Suppressor macrophage treated with lipopolysaccharide for 4 hours (primary cell): ENCODE data around the gene PTRH1.
A peak's percentile ranks its signal among the peaks of the same experiment; 100 is the strongest.
"Not testable (repeated sequence)": the region's sequence is repeated elsewhere in the genome, so short reads cannot be mapped to it uniquely, and the experiment has no call there.

Experiments used
- DNase-seq: peaks from one replicate; pipeline ENCODE4 v3.0.0-alpha.2; 2020

PTRH1 gene, protein sequence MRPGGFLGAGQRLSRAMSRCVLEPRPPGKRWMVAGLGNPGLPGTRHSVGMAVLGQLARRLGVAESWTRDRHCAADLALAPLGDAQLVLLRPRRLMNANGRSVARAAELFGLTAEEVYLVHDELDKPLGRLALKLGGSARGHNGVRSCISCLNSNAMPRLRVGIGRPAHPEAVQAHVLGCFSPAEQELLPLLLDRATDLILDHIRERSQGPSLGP

DNA sequence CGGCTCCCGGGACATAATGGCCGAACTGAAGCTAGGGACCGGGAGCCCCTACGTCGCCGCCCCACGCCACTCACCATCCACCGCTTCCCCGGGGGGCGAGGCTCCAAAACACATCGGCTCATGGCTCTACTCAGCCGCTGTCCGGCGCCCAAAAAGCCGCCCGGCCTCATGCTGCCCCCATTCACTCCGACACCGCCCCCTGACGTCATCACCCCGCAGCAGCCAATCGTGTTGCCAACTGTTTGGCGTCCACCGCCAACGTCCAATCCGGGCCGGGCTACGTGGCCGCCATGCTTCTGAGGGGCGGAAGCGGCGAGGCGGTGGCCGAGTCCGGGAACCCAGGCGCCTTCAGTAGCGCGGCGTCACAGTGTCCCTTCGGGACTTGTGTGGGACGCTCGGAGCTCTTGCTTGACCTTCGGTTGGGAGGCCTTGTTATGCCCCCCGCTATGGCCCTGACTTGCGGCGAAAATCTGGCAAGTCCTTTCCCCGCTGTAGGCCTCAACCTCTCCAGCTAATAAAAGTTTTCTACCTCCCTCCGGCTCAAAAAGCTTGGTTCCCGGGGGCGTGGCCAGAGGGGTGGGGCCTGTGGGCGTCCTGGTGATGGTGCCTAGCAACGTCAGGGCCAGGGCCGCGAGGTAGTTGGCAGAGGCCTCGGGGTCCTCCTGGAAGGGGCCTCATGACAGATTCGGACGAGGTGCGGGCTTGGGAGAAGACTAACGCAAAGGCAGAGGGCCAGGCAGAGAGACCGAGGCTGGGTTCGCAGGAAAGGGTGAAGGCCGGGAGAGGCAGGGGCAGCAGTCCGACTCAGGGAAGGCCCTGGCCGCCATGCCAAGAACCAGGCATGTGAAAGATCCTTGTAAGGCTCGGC lies at the start of gene PTRH1, which contains the start of gene TTC16:
PTRH1 (minus strand) TSS at position 194 of the 868 bp plus-strand sequence; CDS start at position 170, 24 bp downstream.
TTC16 (plus strand) TSS at position 610 of the 868 bp plus-strand sequence; CDS start at position 677, 67 bp downstream.
- peak; percentile 98 for DNase-seq

DNA sequence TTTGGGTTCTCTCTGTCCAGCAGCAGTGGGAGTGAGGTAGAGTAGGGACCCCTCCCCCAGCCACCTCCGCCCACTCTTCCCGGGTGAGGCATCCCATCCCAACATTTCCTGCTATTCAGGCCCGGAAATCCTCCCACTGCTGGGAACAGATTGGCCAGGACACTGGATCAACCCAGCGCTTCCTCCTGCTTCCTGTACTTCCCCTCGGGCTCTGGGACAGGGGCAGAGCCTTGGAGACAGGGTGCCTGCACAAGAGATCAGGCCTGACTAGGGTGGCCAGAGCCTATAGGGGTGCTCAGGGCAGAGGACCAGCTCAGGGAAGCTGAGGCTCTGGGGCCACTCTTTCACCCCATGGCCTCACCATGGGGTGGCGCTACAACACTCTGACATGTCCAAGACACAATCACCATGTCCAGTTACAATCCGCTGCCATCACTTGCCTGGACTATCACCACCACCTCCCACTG lies 48.5 kb upstream of the PTRH1 start:
- peak; percentile 58 for DNase-seq

DNA sequence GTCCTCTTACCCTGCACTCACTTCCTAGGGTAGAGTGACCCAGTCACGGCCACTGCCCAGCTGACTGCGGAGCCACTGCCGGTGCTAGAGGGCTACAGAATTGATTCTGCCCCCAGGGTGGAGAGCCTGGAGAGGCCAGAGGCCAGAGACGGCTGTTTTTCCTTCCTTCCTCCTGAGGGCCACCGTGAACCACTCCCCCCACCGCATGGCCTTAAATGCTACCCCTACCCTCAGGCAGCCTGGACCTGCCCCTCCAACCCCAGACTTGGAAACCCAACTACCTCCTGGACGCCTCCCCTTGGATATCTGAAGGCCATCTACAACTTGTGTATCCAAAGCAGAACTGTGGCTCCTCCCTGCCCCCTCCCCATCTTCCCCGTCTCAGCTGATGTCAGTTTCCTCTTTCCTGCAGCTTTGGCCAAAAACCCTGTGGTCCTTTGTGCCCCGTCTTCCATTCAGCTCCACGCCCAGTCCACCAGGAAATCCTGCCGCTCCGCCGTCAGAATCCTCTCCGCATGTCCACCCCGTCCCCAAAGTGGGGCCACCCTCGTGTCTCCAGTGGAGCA lies 46.7 kb upstream of the PTRH1 start:
- peak; percentile 52 for DNase-seq

DNA sequence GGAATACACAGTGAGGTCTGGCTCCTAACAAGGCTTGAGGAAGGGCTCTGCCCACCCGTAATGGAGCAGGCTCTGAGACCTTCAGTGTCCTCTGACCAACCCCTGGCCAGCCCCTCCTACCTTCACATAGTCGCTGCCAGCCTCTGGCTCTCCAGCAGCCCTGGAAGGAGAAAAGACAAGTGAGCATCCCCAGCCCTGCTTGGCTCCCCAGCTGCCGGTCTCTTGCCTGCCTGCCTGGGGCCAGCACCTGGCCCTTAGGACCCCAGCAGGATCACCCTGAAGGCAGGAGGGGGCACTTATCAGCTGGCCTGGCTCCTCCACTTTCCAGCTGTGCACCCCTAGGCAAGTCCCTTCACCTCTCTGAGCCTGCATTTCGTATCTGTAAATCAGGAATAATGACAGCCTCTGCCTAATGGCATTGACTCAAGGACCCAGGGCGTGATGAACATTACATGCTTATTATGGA lies 46.1 kb upstream of the PTRH1 start:
- no peak for DNase-seq

DNA sequence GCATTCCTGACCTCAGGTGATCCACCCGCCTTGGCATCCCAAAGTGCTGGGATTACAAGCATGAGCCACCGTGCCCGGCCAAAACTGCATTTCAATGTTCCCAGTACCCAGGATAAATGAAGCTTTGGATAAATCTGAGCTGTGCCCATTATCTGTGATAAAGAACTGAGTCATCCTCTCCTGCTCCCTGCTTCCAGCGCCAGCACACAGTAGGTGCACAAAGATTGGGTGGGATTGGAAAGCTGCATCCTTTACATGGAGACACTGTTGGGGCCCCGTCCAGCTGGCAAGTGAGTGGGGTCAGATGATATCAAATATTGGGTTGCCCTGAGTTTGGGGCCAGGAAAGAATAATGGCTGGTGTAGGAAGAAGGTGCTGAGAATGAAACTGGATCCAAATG lies 45.6 kb upstream of the PTRH1 start:
- DNase-seq = no peak

DNA sequence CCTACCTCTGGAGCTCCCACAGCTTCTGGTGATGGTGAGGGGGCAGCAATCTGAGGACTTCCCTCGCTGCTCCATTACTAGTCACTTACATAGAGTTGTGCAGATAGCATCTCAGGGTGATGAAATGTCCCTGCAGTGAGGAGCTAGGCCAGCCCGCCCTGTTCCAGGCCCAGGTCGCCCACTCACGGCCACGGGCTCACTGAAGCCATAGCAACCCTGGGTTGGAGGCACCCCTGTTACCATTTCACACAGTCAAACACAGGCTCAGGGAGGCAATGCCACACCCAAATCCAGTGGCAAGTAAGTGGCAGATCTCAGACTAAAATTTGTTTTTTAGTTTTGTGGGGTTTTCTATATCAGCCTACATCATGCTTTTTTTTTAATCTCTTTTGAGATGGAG lies 43.4 kb upstream of the PTRH1 start:
- no peak for DNase-seq

DNA sequence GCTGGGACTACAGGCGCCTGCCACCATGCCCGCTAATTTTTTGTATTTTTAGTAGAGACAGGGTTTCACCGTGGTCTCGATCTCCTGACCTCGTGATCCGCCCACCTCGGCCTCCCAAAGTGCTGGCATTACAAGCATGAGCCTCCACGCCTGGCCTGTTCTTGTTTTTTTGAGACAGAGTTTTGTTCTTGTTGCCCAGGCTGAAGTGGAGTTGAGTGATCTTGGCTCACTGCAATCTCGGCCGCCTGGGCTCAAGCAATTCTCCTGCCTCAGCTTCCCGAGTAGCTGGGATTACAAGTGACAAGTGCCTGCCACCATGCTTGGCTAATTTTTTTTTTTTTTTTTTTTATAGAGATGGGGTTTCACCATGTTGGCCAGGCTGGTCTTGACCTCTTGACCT lies 41.3 kb upstream of the PTRH1 start:
- DNase-seq = not testable (repeated sequence)

DNA sequence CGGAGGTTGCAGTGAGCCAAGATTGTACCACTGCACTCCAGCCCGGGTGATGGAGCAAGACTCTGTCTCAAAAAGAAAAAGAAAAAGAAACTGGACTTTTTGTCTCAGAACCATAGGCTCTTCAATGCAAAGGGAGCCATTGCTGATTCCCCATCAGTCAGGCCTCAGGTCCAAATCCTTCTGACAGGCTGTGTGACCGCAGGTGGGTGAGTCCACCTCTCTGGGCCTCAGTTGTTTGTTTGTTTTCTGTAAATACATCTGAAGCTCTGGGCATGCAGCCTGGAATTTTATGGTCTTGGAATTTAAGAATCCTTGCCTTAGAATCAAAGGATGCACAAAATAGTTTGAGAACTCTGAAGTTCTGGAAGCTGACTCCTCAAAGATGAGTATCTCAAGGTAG lies 40.8 kb upstream of the PTRH1 start:
- no peak for DNase-seq

DNA sequence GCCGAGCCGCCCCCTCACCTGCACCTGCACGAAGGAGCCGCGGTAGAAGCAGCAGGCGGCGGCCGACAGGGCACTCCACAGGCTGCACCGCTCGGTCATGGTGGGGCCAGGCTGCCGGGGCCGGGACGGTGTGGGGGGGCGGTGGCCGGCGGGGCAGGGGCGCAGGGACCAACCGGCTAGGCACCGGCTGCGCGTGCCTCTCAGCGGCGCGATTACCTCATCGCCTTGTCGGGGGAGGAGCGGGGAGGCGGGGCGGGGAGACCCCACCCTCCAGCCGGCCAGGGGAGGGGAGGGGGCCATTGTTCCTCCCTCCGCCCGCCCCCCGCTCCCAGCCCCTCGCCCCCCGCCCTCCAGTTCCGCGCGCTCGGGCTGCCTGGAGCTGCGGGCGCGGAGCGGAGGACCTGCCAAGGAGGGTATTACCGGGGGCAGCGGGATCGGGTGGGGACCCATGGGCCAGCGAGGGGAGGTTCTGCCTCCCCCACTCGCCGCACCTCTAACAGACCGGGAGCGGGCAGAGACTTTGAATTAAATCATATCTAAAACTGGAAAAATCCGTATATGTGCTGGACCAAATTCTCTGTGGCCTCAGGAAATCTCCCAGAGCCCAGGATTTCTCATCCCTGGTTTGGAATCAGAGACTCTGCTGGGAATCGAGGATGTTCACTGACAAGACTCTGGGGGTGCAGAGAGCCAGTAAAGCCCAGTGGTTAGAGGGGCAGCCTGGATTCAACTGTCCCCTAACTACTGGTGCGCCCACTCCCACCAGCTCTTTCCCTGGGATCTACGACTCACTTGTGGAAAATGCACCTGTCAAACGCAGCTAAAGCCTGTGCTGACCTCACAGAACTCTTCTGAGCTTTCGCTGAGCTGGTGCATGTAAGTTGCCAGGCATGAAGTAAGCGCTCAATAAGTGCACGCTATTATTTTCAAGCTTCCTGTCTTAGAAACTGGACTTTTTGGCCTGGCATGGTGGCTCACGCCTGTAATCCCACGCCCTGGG lies 39.9 kb upstream of the PTRH1 start:
- no peak for DNase-seq

DNA sequence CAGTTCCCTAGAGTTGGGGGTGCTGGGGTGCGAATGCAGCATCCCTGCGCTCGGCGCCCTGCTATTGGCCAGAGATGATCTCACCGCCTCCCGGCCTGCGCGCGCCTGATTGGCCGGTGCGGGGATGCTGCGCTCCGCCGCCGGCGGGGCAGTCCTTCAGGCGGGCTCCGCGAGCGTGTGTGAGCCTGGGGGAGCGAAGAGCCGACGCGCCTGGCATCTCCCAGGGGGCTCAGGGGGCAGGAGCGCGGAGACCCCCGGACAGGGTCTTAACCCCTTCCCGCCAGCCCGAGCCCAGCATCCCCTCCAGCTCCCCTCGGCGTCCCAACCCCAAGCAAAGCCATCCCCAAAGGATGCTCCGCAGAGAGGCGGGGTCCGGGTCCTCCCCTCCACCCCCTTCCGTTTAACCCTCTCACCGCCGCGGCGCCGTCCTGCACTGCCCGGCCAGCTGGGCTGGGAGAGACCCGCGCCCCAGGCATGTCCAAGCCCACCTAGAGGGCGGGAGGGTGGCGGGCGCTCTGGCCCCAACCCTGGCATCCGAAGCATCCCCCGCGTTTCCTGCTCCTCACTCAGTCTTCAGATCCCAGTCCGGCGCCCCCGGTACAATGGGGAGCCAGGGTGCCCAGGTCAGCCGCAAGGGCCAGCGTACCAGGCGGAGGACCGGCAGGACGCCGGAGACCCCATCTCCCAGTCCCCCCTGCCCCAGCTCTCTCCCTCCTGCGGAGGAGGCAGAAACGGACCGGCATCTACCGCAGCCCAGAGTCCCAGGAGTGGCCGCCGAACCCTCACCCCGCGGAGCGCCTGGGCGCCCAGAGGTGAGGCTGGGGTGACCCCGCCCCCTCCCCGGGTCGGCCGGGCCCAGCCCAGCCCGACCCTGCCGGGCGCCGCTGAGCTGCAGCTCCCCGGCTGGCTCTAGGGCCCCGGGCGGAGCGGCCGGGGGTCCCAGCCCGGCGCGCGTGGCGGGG lies 38.9 kb upstream of the PTRH1 start:
- DNase-seq = no peak

DNA sequence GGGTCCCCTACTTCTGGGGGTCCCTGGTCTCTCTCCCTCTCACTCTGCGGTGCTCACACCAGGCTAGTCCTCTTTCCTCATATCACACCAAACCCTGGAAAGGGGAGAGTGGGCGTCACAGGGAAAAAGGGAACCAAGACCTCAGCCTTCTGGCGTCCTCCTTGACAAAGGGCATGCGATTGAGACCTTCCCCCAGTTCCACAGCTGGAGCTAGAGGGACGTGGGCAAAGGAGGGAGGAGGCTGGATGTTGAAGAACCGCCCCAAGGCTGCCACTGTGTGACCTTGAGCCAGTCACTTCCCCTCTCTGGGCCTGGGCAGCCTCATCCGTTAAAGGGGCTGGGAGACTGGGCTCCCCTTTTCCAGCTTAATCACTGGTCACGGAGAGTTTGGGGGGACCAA lies 38.2 kb upstream of the PTRH1 start:
- DNase-seq = peak; percentile 36

DNA sequence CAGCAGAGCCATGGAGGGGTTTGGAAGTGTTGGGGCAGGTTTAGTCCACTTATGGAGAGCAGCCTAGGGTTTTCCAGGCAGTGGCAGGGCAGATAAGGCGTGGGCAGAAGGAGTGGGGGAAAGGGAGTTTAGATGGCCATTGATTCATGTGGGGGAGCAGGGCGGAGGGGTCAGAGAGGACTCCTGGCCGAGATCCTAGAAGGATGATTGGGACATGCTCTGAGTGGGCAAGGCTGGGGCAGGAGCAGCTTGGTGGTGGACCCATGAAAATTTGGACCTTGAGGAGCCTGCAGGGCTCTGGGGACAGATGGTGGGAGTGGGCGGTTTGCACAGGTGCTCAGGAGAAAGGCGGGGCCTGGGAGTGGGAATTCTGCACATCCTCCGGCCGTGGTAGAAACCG lies 37.7 kb upstream of the PTRH1 start:
- no peak for DNase-seq

DNA sequence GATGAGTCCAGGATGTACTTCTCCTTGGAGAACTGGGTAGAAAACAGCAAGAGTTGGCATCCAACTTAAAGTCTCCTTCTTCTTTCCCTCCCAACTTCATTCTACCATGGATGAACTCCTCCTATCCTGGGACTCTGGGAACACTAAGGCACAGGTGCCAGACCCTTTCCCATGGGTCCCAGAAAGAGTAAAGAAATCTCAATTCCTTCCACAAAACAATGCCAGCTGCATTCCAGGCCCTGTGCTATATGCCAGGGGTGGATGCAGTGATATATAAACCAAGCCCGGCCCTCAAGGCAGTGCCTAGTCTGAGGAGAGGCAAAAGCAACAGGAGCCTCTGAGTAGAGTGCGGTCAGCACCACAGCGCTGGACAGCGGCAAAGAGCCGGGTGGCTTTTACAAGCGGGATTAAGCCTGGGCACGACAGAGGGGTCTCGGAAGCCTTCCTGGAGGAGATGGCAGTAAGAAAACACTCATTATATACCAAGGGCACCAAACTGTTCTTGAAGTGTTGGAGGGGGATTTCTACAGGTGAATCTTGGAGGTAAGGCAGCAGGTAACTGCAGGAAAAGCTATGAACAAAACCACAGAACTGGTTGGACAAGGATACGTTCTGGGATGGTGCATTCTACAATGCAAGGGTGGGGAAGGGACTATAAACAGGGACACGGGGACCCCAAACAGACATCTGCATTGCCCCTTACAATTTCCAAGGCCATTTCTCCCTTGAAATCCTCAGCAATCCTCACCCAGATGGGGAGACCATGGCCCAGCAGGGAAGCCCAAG lies 36.0 kb upstream of the PTRH1 start:
- no peak for DNase-seq

DNA sequence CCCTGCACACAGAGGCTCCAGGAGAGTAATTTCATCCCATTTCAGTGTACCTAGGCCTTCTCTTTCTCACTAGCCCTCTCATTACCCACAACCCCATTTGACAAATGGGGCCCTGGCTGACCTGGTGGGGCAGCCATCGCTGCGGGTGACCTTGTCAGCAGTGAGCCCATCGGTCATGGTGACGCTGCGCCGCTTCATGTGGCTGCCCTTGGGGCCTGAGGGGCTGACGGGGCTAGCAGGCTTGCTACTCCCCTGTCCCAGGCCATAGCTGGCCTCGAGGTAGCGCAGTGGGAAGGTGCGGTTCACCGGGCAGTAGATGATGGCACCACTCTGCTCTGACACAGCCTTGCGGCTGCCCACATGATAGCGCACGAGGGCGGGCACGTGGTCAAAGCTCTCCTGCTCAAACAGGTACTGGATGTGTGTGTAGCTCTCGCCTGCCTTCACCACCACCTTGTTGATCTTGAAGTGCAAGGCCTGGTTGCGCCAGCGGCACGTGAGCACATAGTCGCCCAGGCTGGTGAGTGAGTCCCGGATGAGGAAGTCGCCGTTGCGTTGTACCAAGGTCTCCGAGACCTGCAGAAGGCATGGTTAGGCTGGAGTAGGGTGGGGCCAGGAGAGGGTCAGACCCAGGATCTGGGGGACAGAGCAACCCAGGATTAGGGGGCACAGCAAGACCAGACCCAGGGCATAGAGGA lies 33.8 kb upstream of the PTRH1 start:
- DNase-seq = no peak

DNA sequence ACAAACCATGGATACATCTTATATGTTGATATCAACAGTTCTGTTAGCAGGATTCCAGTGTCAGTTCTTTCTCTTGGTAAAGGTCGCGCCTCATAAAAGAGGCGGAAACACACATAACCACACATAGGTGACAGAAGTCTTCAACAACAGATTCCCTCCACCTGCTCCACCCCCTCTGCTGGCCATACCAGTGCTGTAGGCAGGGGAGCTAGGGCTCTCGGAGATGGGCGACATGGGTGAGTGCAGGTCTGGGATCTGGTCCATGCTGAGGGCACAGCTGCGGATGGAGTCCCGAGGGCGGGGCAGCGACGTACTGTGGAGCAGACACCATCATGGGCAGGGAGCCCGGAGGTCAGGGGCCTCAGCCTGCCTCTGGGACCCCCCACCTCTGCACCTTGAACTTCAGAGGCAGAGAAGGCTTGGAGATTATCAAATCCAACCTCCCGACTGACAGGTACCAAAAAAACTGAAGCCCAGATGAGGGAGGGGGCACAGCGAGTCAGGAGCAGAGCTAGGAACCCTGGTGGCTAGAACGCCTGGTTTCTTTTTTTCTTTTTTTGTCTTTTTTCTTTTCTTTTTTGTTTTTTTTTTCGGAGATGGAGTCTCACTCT lies 31.6 kb upstream of the PTRH1 start:
- DNase-seq = no peak

DNA sequence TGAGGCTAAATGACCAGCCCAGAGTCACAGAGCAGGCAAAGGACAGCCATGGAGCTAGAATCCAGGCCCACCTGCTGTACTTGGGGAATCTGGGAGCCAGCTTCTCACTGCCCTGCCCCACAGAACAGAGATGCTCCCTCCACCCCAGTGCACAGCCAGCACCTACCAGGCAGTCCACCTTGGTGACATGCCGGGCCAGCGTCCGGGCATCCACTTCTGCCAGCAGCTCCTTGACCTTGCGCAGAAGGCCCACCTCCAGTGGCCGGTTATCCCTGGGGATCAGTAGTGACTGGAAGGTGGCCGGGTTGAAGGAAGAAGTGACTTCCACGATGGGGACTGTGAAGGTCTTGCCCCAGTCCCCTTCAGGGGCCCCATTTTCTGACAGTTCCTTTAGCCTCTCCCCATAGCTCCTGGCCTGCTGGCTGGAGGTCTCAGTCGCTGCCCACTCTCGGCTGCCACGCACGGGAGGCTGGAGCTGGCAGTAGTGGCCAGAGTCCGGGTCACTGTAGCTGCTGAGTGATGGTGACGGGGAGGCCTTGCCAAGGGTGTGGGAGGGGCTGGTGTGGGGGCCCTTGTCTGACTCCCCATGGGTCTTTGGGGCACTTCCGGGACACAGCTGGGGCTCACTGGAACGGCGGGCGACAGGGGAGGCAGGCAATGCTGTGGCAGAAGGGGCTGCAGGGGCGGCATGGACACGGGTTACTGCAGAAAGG lies 29.1 kb upstream of the PTRH1 start:
- no peak for DNase-seq

DNA sequence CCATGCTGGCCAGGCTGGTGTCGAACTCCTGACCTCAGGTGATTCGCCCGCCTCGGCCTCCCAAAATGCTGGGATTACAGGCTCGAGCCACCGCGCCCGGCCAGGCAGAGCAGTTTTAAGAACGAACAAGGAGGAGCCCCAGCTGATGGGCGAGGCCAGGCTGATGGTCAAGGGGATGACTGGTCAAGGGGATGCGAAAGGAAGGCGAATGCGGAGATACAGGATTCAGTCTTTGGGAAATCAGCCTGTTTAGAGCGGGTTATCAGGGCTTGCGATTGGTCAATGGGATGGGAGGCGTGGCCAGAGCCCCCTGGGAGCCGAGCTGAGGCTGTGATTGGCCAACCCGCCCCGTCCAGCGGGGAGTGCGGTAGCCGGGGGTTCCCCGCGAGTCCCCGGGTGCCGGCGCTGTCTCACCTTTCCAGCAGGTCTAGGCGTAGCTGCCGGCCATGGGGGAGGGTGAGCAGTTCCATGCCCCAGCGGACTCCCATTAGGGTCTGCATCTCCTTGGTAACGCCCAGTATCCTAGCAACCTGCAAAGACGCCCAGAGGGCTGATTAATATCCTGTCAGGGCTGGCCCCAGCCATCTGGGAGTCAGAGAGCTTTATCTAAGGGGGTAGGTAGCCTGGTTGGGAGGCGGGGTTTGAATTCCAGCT lies 27.1 kb upstream of the PTRH1 start:
- DNase-seq = no peak

DNA sequence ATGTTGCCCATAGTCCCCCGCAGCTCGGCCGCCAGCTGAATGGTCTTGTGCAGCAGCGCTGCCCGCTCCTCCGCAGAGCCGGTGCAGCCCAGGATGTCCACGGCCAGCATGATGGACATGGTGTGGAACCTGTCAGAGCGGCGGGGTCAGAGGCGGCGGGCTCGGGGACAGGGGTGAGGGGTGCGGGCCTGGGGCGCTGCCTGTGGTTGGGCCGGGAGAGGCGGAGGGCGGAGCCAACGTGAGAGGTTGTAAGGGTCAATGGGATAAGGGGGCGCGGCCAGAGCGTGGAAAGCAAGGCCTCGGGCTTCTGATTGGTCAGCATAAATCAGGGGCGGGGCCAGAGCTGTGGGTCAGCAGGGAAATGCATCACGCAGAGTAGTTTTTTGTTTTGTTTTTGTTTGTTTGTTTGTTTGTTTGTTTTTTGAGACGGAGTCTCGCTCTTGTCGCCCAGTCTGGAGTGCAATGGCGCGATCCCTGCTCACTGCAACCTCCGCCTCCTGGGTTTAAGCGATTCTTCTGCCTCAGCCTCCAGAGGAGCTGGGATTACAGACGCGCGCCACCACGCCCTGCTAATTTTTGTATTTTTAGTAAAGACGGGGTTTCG lies 26.5 kb upstream of the PTRH1 start:
- no peak for DNase-seq
